Astrocyte (in vitro differentiated cells and primary cell): ENCODE measurements around the gene NHERF2. TPM values are rescaled to one million over a fixed set of nuclear protein-coding genes. Genes with fewer than 3 reads are reported as not detected.

Experiments
- DNase-seq: peaks from one replicate; pipeline ENCODE4 v3.0.0-alpha.2; 2010; ENCODE audit warnings: low read depth
- FAIRE-seq: peaks from 2 replicates; lab custom pipeline; 2011; peaks lifted over from hg19 to GRCh38; lab: Jason Lieb, UNC
- H2AFZ ChIP-seq: 2 replicates; pipeline ENCODE4 v1.6.0; 2012; ENCODE audit warnings: low read depth, low read length, inconsistent platforms
- H3K27ac ChIP-seq: 2 replicates; pipeline ENCODE4 v1.5.1; 2011; ENCODE audit warnings: low read depth, low read length, inconsistent platforms
- H3K27me3 ChIP-seq: 2 replicates; pipeline ENCODE4 v1.6.0; 2011; ENCODE audit warnings: low read length, inconsistent platforms; ENCODE audit not compliant: insufficient read depth
- H3K36me3 ChIP-seq: 2 replicates; pipeline ENCODE4 v1.5.1; 2011; ENCODE audit warnings: low read length, inconsistent platforms; ENCODE audit not compliant: insufficient read depth
- H3K4me1 ChIP-seq: 2 replicates; pipeline ENCODE4 v1.5.1; 2011; ENCODE audit warnings: low read length, inconsistent platforms; ENCODE audit not compliant: insufficient read depth
- H3K4me2 ChIP-seq: 2 replicates; pipeline ENCODE4 v1.6.0; 2012; ENCODE audit warnings: low read length, inconsistent platforms
- H3K4me3 ChIP-seq: 2 replicates; pipeline ENCODE4 v1.5.1; 2011; ENCODE audit warnings: low read depth, mild to moderate bottlenecking, low read length, inconsistent platforms; ENCODE audit not compliant: insufficient read depth
- H3K79me2 ChIP-seq: 2 replicates; pipeline ENCODE4 v1.6.0; 2012; ENCODE audit warnings: mild to moderate bottlenecking, low read length, inconsistent platforms; ENCODE audit not compliant: insufficient read depth
- H3K9ac ChIP-seq: 2 replicates; pipeline ENCODE4 v1.6.0; 2012; ENCODE audit warnings: mild to moderate bottlenecking, low read length, inconsistent platforms
- H3K9me3 ChIP-seq: 2 replicates; pipeline ENCODE4 v1.5.1; 2012; ENCODE audit warnings: low read depth, mild to moderate bottlenecking, low read length, inconsistent platforms; ENCODE audit not compliant: insufficient read depth
- H4K20me1 ChIP-seq: 2 replicates; pipeline ENCODE4 v1.6.0; 2012; ENCODE audit warnings: low read length, inconsistent platforms; ENCODE audit not compliant: insufficient read depth
- H3K27ac Mint-ChIP-seq: one replicate; pipeline ENCODE4 v1.8.0; 2021; ENCODE audit warnings: mild to moderate bottlenecking, mixed read lengths; ENCODE audit not compliant: unreplicated experiment
- H3K27me3 Mint-ChIP-seq: one replicate; pipeline ENCODE4 v1.8.0; 2021; ENCODE audit warnings: low read depth, mixed read lengths; ENCODE audit not compliant: unreplicated experiment
- H3K36me3 Mint-ChIP-seq: one replicate; pipeline ENCODE4 v1.8.0; 2021; ENCODE audit warnings: low read depth, mixed read lengths; ENCODE audit not compliant: unreplicated experiment
- H3K4me1 Mint-ChIP-seq: one replicate; pipeline ENCODE4 v1.8.0; 2021; ENCODE audit warnings: low read depth, mixed read lengths; ENCODE audit not compliant: unreplicated experiment
- H3K4me3 Mint-ChIP-seq: one replicate; pipeline ENCODE4 v1.8.0; 2021; ENCODE audit warnings: mild to moderate bottlenecking, moderate library complexity, mixed read lengths; ENCODE audit not compliant: unreplicated experiment
- H3K9me3 Mint-ChIP-seq: one replicate; pipeline ENCODE4 v1.8.0; 2021; ENCODE audit warnings: mild to moderate bottlenecking, mixed read lengths; ENCODE audit not compliant: unreplicated experiment
- EZH2 ChIP-seq: IDR thresholded peaks from 2 replicates; pipeline ENCODE4 v1.6.1; 2012; ENCODE audit warnings: mild to moderate bottlenecking, low read length, inconsistent platforms; ENCODE audit not compliant: insufficient read depth
- total RNA-seq: library from RNA; stranded (reverse); gene quantifications from 2 replicates; pipeline ENCODE4 v1.2.1, GENCODE V29; 2021
- TF ChIP-seq, protein P1 (sequence below): IDR thresholded peaks from 2 replicates; pipeline ENCODE4 v1.5.1; 2011; ENCODE audit warnings: low read depth, mild to moderate bottlenecking, inconsistent platforms, low read length, moderate library complexity; ENCODE audit not compliant: insufficient read depth

NHERF2 gene
- total RNA-seq, 1 donor from 2014 or later: 92.5 TPM

GRCh38 chr16:2047330-2048115 is 20.8 kb downstream of the NHERF2 start, which contains the start of the genes NTHL1 and TSC2:
NTHL1 (minus strand) TSS chr16:2047834; CDS start chr16:2047823, 11 bp downstream.
TSC2 (plus strand) TSS chr16:2047985; CDS start chr16:2048616, 631 bp downstream.
- peaks cover 13% of the 10 kb centered on the region for H3K4me1 ChIP-seq
- peak within 1 kb of the TSS; percentile 95 for H3K4me2 ChIP-seq
- H3K9ac ChIP-seq: peak within 1 kb of the TSS; percentile 79
- peaks cover 15% of the 10 kb centered on the region for H3K79me2 ChIP-seq
- Mint-ChIP-seq H3K9me3 (no peaks in the 10 kb centered on the region), H3K4me1 (peaks cover 6% of the 10 kb centered on the region), H3K27ac (peak within 1 kb of the TSS; percentile 77), H3K4me3 (peak within 1 kb of the TSS; percentile 95), H3K36me3 (peaks cover 7% of the 10 kb centered on the region), H3K27me3 (no peaks in the 10 kb centered on the region)
- H3K27ac ChIP-seq: no peak within 1 kb of the TSS
- no peaks in the 10 kb centered on the region for H3K36me3 ChIP-seq
- H3K4me3 ChIP-seq: peak within 1 kb of the TSS; percentile 76
- FAIRE-seq (no peak), DNase-seq (peak; percentile 87)
- TF ChIP-seq EZH2: no peak
- TF ChIP-seq, protein P1, sequence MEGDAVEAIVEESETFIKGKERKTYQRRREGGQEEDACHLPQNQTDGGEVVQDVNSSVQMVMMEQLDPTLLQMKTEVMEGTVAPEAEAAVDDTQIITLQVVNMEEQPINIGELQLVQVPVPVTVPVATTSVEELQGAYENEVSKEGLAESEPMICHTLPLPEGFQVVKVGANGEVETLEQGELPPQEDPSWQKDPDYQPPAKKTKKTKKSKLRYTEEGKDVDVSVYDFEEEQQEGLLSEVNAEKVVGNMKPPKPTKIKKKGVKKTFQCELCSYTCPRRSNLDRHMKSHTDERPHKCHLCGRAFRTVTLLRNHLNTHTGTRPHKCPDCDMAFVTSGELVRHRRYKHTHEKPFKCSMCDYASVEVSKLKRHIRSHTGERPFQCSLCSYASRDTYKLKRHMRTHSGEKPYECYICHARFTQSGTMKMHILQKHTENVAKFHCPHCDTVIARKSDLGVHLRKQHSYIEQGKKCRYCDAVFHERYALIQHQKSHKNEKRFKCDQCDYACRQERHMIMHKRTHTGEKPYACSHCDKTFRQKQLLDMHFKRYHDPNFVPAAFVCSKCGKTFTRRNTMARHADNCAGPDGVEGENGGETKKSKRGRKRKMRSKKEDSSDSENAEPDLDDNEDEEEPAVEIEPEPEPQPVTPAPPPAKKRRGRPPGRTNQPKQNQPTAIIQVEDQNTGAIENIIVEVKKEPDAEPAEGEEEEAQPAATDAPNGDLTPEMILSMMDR: no peak
- no peaks in the 10 kb centered on the region for H3K27me3 ChIP-seq
- peak within 1 kb of the TSS; percentile 81 for H2AFZ ChIP-seq
- H4K20me1 ChIP-seq: peaks cover 3% of the 10 kb centered on the region
- H3K9me3 ChIP-seq: no peaks in the 10 kb centered on the region

DNA sequence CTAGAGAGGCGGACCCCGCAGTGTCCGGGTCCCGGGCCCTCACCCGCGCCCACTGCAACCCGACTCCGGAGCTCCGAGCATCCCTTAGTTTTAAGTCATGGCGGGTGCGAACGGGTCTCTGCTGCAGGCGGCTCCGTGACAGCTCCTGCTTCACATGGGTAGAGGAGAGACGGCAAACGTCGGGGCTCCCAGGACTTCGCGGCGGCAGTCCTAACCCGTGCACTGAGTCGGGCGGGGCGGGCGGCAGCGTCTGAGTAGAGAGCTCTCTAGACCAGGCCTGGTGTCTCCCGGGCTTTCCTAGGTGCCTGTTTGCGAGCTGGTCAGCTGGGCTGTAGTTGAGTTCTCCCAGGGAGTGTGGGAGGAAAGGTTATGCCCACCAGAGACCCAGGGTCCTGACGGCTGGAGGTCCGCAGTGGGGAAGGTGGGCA is 21.4 kb downstream of the NHERF2 start:
- no peaks in the 10 kb centered on the region for H3K9me3 Mint-ChIP-seq
- no peak for TF ChIP-seq EZH2
- TF ChIP-seq, protein P1: no peak
- H3K27me3 Mint-ChIP-seq: no peaks in the 10 kb centered on the region
- peak overlapping the region; percentile 95 for H3K4me2 ChIP-seq
- H2AFZ ChIP-seq: peak overlapping the region; percentile 65
- peaks cover 13% of the 10 kb centered on the region for H3K4me1 ChIP-seq
- H3K4me3 ChIP-seq: peak overlapping the region; percentile 76
- peaks cover 6% of the 10 kb centered on the region for H3K4me1 Mint-ChIP-seq
- H3K36me3 ChIP-seq: no peaks in the 10 kb centered on the region
- H4K20me1 ChIP-seq: peaks cover 3% of the 10 kb centered on the region
- H3K79me2 ChIP-seq: peaks cover 15% of the 10 kb centered on the region
- DNase-seq (no peak), FAIRE-seq (no peak)
- H3K36me3 Mint-ChIP-seq: peaks cover 9% of the 10 kb centered on the region
- no peaks in the 10 kb centered on the region for H3K9me3 ChIP-seq
- H3K4me3 Mint-ChIP-seq: peak overlapping the region; percentile 95
- H3K27ac ChIP-seq: no peak overlapping the region
- H3K9ac ChIP-seq: peak overlapping the region; percentile 79
- H3K27ac Mint-ChIP-seq: peak overlapping the region; percentile 77
- H3K27me3 ChIP-seq: no peaks in the 10 kb centered on the region
